Neural cell (in vitro differentiated cells): Measurements from ENCODE around the gene TSKU.

ENCODE experiments used
- EP300 ChIP-seq: fragments of 450-650 bp; conservative IDR thresholded peaks from 2 replicates; pipeline ENCODE4 v1.6.1; 2014; ENCODE audit warnings: antibody characterized with exemption, mild to moderate bottlenecking, moderate library complexity; ENCODE audit not compliant: poor library complexity, severe bottlenecking
- POLR2AphosphoS5 ChIP-seq: IDR thresholded peaks from 2 replicates; pipeline ENCODE4 v1.6.1; 2012
- RAD21 ChIP-seq: fragments of 450-650 bp; conservative IDR thresholded peaks from 2 replicates; pipeline ENCODE4 v1.6.1; 2014; ENCODE audit warnings: antibody characterized with exemption, mild to moderate bottlenecking, moderate library complexity
- TF ChIP-seq, protein P1 (sequence below): fragments of 450-650 bp; IDR thresholded peaks from 2 replicates; pipeline ENCODE4 v1.5.1; 2014; ENCODE audit warnings: antibody characterized with exemption, mild to moderate bottlenecking, moderate library complexity; ENCODE audit not compliant: poor library complexity, severe bottlenecking

DNA sequence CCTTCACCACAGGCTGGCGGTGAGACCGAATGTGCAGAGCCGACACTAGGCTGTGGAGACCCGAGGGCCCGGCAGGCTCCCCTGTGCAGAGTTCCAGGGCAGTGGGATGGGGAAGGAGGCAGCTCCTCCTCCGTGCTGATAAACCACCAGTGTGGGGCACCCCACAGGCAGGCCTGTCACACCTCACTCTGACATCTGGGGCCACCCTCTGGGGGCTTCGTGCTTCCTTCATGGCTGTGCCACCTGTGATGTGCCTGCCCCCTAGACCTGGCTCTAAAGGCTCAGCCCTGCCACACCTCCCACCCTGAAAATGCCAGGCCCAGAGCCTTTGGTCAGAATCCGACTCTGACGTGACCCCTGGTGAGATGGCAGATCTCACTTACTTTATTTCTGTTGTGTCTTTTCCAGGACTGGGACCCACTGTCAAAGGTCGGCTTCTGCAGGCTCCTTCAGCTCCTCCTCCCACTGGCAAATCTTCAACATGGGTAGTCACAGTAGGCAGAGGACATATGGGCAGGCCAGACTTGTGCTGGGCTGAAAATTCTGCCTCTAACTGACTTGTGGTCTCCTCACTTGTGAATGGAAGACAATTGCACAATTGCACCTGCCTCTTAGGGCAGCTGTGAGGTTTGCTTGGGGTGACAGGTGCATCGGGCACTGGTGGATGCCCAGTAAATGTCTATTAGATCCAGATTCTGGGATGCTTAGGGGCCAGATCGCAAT, 46.2 kb upstream of the TSKU start:
- no peak for TF ChIP-seq EP300
- TF ChIP-seq, protein P1, sequence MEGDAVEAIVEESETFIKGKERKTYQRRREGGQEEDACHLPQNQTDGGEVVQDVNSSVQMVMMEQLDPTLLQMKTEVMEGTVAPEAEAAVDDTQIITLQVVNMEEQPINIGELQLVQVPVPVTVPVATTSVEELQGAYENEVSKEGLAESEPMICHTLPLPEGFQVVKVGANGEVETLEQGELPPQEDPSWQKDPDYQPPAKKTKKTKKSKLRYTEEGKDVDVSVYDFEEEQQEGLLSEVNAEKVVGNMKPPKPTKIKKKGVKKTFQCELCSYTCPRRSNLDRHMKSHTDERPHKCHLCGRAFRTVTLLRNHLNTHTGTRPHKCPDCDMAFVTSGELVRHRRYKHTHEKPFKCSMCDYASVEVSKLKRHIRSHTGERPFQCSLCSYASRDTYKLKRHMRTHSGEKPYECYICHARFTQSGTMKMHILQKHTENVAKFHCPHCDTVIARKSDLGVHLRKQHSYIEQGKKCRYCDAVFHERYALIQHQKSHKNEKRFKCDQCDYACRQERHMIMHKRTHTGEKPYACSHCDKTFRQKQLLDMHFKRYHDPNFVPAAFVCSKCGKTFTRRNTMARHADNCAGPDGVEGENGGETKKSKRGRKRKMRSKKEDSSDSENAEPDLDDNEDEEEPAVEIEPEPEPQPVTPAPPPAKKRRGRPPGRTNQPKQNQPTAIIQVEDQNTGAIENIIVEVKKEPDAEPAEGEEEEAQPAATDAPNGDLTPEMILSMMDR: no peak
- TF ChIP-seq POLR2AphosphoS5: no peak
- TF ChIP-seq RAD21: no peak
